ENCODE data around the gene NFIL3.
A peak's percentile ranks its signal among the peaks of the same experiment; 100 is the strongest.

The NFIL3 gene

GRCh38 chr9:91398926-91399325, 24.7 kb downstream of the NFIL3 start:
- Histone ChIP-seq H3F3A (ENCODE audit: insufficient read depth, low read length) (peaks cover 7% of the 10 kb centered on the region), H3K79me2 (ENCODE audit: low read length) (no peaks in the 10 kb centered on the region), H3K4me2 (ENCODE audit: low read depth, low read length) (no peak overlapping the region), H3K9me2 (replicated peaks; ENCODE audit: insufficient read depth, low read length) (no peaks in the 10 kb centered on the region), H3K36me3 (replicated peaks; ENCODE audit: insufficient read depth, low read length) (no peaks in the 10 kb centered on the region), H3K9ac (ENCODE audit: low read length) (no peak overlapping the region), H3K27ac (ENCODE audit: low read length) (no peak overlapping the region), H3K27me3 (replicated peaks; ENCODE audit: insufficient read depth, low read length) (no peaks in the 10 kb centered on the region), H3K9me3 (replicated peaks; ENCODE audit: insufficient read depth, low read length) (no peaks in the 10 kb centered on the region), H3K4me3 (ENCODE audit: low read length) (no peak overlapping the region), H2AFZ (ENCODE audit: low read length) (no peak overlapping the region), H4K20me1 (ENCODE audit: insufficient read depth, low read length) (no peaks in the 10 kb centered on the region), H3K4me1 (ENCODE audit: low read length) (no peaks in the 10 kb centered on the region)
- TF ChIP-seq EZH2 (optimal IDR thresholded peaks at IDR 0.05; ENCODE audit: low read depth, low read length) = no peak
- no peak for TF ChIP-seq EZH2phosphoT487 (IDR thresholded peaks at IDR 0.05; ENCODE audit: low read length)
- no peak for DNase-seq

- no peak overlapping the region for H3K4me3 ChIP-seq (ENCODE audit: low read length)
- no peaks in the 10 kb centered on the region for H3K36me3 ChIP-seq (replicated peaks; ENCODE audit: insufficient read depth, low read length)
- DNase-seq = peak; percentile 63
- no peaks in the 10 kb centered on the region; the same call in 1 of the 2 replicates for H3F3A ChIP-seq (ENCODE audit: insufficient read depth, low read length)
- no peak overlapping the region for H2AFZ ChIP-seq (ENCODE audit: low read length)
- no peaks in the 10 kb centered on the region for H3K27me3 ChIP-seq (replicated peaks; ENCODE audit: insufficient read depth, low read length)
- H3K4me1 ChIP-seq (ENCODE audit: low read length) = no peaks in the 10 kb centered on the region
- H3K27ac ChIP-seq (ENCODE audit: low read length) = no peak overlapping the region; the same call in 1 of the 2 replicates
- H3K9me2 ChIP-seq (replicated peaks; ENCODE audit: insufficient read depth, low read length) = no peaks in the 10 kb centered on the region
- H3K9me3 ChIP-seq (replicated peaks; ENCODE audit: insufficient read depth, low read length) = no peaks in the 10 kb centered on the region
- H3K9ac ChIP-seq (ENCODE audit: low read length) = no peak overlapping the region
- H3K79me2 ChIP-seq (ENCODE audit: low read length) = no peaks in the 10 kb centered on the region
- no peak for TF ChIP-seq EZH2 (optimal IDR thresholded peaks at IDR 0.05; ENCODE audit: low read depth, low read length)
- TF ChIP-seq EZH2phosphoT487 (IDR thresholded peaks at IDR 0.05; ENCODE audit: low read length) = no peak
- no peaks in the 10 kb centered on the region for H4K20me1 ChIP-seq (ENCODE audit: insufficient read depth, low read length)
- no peak overlapping the region for H3K4me2 ChIP-seq (ENCODE audit: low read depth, low read length)
These were observed 27.8 kb downstream of the NFIL3 start for GRCh38 chr9:91395553-91396471.

GRCh38 chr9:91395106-91395552, 28.5 kb downstream of the NFIL3 start:
- Histone ChIP-seq H3K9ac (ENCODE audit: low read length) (no peak overlapping the region), H3K27ac (ENCODE audit: low read length) (no peak overlapping the region; the same call in 1 of the 2 replicates), H3K9me2 (replicated peaks; ENCODE audit: insufficient read depth, low read length) (no peaks in the 10 kb centered on the region), H3K36me3 (replicated peaks; ENCODE audit: insufficient read depth, low read length) (no peaks in the 10 kb centered on the region), H3K4me1 (ENCODE audit: low read length) (no peaks in the 10 kb centered on the region), H3F3A (ENCODE audit: insufficient read depth, low read length) (no peaks in the 10 kb centered on the region; the same call in 1 of the 2 replicates), H3K4me2 (ENCODE audit: low read depth, low read length) (no peak overlapping the region), H2AFZ (ENCODE audit: low read length) (no peak overlapping the region), H3K9me3 (replicated peaks; ENCODE audit: insufficient read depth, low read length) (no peaks in the 10 kb centered on the region), H3K79me2 (ENCODE audit: low read length) (no peaks in the 10 kb centered on the region), H3K27me3 (replicated peaks; ENCODE audit: insufficient read depth, low read length) (no peaks in the 10 kb centered on the region), H3K4me3 (ENCODE audit: low read length) (no peak overlapping the region), H4K20me1 (ENCODE audit: insufficient read depth, low read length) (no peaks in the 10 kb centered on the region)
- DNase-seq = no peak
- TF ChIP-seq CTCF (IDR thresholded peaks at IDR 0.05; ENCODE audit: low read length) (no peak), EZH2phosphoT487 (IDR thresholded peaks at IDR 0.05; ENCODE audit: low read length) (no peak), EZH2 (optimal IDR thresholded peaks at IDR 0.05; ENCODE audit: low read depth, low read length) (no peak)

GRCh38 chr9:91393826-91394225, 29.8 kb downstream of the NFIL3 start:
- no peaks in the 10 kb centered on the region for H3K36me3 ChIP-seq (replicated peaks; ENCODE audit: insufficient read depth, low read length)
- H3K9me3 ChIP-seq (replicated peaks; ENCODE audit: insufficient read depth, low read length) = no peaks in the 10 kb centered on the region
- H3K4me3 ChIP-seq (ENCODE audit: low read length) = no peak overlapping the region

More at GRCh38 chr9:91393826-91394225, 29.8 kb downstream of the NFIL3 start:
- DNase-seq = no peak
- Histone ChIP-seq H3F3A (ENCODE audit: insufficient read depth, low read length) (no peaks in the 10 kb centered on the region; the same call in 1 of the 2 replicates), H3K9ac (ENCODE audit: low read length) (no peak overlapping the region), H3K4me1 (ENCODE audit: low read length) (no peaks in the 10 kb centered on the region), H3K9me2 (replicated peaks; ENCODE audit: insufficient read depth, low read length) (no peaks in the 10 kb centered on the region), H3K27ac (ENCODE audit: low read length) (no peak overlapping the region), H3K27me3 (replicated peaks; ENCODE audit: insufficient read depth, low read length) (no peaks in the 10 kb centered on the region), H4K20me1 (ENCODE audit: insufficient read depth, low read length) (no peaks in the 10 kb centered on the region), H2AFZ (ENCODE audit: low read length) (no peak overlapping the region), H3K4me2 (ENCODE audit: low read depth, low read length) (no peak overlapping the region), H3K79me2 (ENCODE audit: low read length) (no peaks in the 10 kb centered on the region)
- TF ChIP-seq CTCF (IDR thresholded peaks at IDR 0.05; ENCODE audit: low read length) (no peak), EZH2 (optimal IDR thresholded peaks at IDR 0.05; ENCODE audit: low read depth, low read length) (no peak), EZH2phosphoT487 (IDR thresholded peaks at IDR 0.05; ENCODE audit: low read length) (no peak)

All from MM.1S (cell line).